Cardiac fibroblast (primary cell): ENCODE measurements around the gene NEAT1.

Experiments
- DNase-seq, 2 donors: peaks; one replicate each; pipeline versions ENCODE4 v3.0.0 to v3.0.0-alpha.2; 2010; ENCODE audit warnings: low read depth in 2 of 2
- H3K4me3 ChIP-seq, 2 donors: replicated peaks in 1 of 2; 1 replicate in 1 of 2; 2 replicates in 1 of 2; pipeline ENCODE4 v1.5.1; 2011; ENCODE audit warnings: low read depth in 2 of 2, low read length in 2 of 2, mild to moderate bottlenecking in 2 of 2, moderate library complexity in 1 of 2
- CTCF ChIP-seq: IDR thresholded peaks from one replicate; pipeline ENCODE4 v1.5.1; 2011; ENCODE audit warnings: low read depth, mild to moderate bottlenecking, low read length, inconsistent platforms

The NEAT1 gene

GRCh38 chr11:65442842-65443331 is 20.3 kb downstream of the NEAT1 start:
- no peak overlapping the region for H3K4me3 ChIP-seq
- TF ChIP-seq CTCF = no peak
- peak; percentile 41 to 57 for DNase-seq

- no peak for TF ChIP-seq CTCF
- DNase-seq = peak; percentile 49 to 65
- H3K4me3 ChIP-seq = no peak overlapping the region
Observed at GRCh38 chr11:65444314-65445051, 21.9 kb downstream of the NEAT1 start.

- peak; percentile 55 to 71 for DNase-seq
- TF ChIP-seq CTCF = no peak
- no peak overlapping the region for H3K4me3 ChIP-seq
Observed at GRCh38 chr11:65445101-65445603, 22.6 kb downstream of the NEAT1 start.

GRCh38 chr11:65445604-65446445 is 23.2 kb downstream of the NEAT1 start:
- H3K4me3 ChIP-seq = no peak overlapping the region
- peak; percentile 57 to 83 for DNase-seq
- no peak for TF ChIP-seq CTCF

- TF ChIP-seq CTCF = no peak
- DNase-seq = peak; percentile 60 to 76
- no peak overlapping the region for H3K4me3 ChIP-seq
Observed at GRCh38 chr11:65446446-65447277, 24.1 kb downstream of the NEAT1 start.

- DNase-seq = peak; percentile 49 to 66
- no peak for TF ChIP-seq CTCF
- H3K4me3 ChIP-seq = no peak overlapping the region
Observed at GRCh38 chr11:65448074-65448417, 25.4 kb downstream of the NEAT1 start.
